Suppressor macrophage treated with lipopolysaccharide for 1 hour (primary cell): ENCODE results near the gene RAP1GDS1.

Source experiments
- DNase-seq, 3 donors: peaks; one replicate each; pipeline ENCODE4 v3.0.0-alpha.2; 2020 to 2022

RAP1GDS1 gene

DNA sequence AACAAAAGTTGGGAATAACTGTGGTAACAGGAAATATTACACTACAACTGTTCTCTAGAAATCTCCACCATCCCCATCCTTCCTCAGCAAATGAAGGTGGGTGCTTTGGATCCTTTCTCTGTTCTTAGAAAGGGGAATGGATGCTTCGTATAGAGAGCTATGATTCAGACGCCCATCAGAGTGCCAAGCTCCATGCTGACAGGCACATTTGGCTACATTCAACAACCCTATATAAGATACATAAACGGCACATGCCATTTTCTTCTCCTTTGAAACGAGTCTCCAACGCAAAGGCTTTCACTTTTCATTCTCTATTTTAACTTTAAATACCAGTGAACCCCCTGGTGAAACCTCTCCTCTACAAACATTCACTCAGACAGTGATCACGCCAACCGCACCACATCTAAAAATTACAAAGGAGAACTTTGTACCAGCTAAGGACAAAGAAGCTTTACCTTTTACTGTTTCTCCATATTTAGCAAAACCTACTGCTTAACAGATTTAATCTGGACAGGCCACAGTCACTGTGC lies 224.7 kb downstream of the RAP1GDS1 start:
- DNase-seq, result no peak

DNA sequence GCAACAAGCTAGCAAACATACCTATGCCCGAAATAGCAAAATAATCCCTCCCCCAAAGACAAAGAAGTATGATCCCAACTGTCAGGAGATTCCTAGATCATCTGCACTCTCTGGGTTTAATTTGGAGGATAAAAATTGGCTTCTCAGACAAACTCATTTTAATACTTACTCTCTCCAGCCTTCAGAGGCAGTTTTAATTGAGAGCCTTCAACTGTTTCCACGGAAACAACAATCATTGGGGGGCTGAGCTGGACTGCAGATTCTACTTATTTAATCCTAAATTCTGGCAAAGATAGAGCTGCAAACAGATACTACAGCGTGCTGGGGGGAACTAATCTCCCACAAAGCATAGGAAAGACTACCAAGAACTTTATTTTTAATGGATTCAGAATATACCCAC lies 229.1 kb downstream of the RAP1GDS1 start:
- no peak for DNase-seq

DNA sequence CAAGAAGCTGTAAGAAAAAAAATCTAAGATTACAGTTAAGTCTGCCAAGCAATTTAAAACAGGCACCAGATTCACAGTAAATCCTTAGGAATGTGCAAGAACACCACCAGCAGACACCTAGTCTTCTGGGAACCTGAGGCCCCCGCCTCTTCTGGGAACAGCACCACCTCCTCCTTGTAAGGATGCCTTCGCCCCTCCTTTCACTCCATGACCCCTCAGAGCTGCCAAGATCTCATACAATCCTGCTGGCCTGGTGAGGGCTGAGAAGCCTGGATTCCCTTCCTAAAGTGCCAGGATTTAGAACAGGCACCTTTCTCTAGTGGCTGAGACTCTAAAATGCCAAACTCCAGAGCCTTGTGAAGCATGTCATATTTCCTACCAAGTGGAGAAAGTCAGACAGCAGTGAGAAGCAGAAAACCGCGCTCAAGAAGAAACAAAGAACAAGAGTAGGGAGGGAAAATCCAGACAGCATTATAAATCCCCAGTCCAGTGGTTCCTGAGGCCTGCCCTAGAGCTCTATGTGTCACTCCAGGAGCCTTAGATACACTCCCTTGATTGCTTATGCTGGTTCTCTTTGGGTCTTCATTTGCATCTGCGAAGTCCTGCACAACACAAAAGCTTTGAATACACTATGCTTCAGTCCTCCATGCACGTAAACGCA lies 230.8 kb downstream of the RAP1GDS1 start:
- DNase-seq, result no peak

DNA sequence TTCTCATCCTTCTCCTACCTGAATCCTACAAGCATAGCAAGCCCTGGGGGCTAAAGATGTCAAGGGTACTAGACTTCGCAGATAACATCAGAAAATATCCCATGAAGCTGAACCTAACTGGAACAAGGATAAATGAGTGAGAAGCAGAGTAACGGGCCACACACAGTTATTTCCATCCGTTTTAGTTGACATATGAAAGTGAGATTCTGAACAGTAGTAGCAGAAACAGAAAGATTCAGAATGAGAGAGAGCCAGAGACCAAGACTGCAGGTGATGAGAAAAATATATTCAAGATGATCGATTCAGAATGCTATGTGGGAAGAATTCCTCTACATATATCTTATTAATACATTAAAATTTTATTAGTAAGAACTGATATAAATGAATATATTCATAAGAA lies 232.1 kb downstream of the RAP1GDS1 start:
- DNase-seq, result no peak
